M059J (cell line): ENCODE data around the gene SNCAIP. TPM values are rescaled to one million over a fixed set of nuclear protein-coding genes. Genes with fewer than 3 reads are reported as not detected.
"Not testable (repeated sequence)": the region's sequence is repeated elsewhere in the genome, so short reads cannot be mapped to it uniquely, and the experiment has no call there.

Experiments used
- DNase-seq: peaks from one replicate; pipeline ENCODE4 v3.0.0-alpha.2; 2012; ENCODE audit warnings: low read depth
- total RNA-seq: library from RNA; depleted of rRNA; stranded (reverse); fragments of >200 nt; shearing (Covaris generic); gene quantifications from 2 replicates; pipeline ENCODE4 v1.2.3, GENCODE V29; 2014

The SNCAIP gene
- total RNA-seq, 1 experiment from 2014 or later: 0.39 TPM

DNA sequence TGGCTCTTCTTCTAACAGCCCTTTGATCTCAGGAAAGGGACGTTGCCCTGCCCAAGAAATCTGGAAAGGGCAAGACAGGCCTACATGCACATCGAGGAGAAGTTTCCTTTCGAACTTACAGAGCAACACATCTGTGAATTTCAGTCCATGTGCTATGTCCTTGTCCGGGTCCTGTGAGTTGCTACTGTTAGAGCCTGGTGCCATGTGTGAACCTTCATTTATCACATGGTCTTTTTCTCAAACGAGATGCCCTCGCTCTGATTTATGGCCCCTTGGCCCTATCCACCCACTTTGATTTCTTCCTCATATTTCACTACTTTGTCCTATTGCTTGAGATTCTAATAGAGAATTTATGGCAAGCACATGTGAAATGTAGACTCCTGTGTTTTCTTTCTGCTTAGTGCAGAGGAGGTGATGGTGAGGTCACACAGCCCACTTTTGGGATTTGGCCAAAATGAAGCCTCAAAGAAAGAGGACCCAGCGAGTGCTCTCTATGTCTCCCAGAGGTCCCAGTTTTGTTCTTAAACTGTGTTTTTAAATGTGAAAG, 153.1 kb downstream of the SNCAIP start:
- DNase-seq: no peak

DNA sequence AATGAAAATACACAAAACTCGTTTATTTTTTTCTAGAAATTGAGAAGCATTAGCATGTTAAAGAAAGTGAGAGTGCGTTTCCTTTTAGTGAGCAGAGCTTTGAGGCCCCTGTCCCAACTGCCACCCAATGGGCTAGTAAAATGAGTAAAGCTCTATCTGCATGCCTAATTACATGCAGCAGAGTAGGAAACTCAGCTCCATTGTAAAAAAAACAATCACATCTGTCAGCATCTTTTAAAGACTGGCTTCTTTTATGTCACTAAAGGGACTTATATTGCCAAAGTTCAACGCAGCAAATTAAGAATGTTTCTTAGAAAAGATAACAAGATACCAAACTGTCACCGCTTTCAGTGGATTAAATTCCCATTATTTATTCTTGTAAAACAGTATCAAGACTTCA, 154.0 kb downstream of the SNCAIP start:
- DNase-seq: no peak

DNA sequence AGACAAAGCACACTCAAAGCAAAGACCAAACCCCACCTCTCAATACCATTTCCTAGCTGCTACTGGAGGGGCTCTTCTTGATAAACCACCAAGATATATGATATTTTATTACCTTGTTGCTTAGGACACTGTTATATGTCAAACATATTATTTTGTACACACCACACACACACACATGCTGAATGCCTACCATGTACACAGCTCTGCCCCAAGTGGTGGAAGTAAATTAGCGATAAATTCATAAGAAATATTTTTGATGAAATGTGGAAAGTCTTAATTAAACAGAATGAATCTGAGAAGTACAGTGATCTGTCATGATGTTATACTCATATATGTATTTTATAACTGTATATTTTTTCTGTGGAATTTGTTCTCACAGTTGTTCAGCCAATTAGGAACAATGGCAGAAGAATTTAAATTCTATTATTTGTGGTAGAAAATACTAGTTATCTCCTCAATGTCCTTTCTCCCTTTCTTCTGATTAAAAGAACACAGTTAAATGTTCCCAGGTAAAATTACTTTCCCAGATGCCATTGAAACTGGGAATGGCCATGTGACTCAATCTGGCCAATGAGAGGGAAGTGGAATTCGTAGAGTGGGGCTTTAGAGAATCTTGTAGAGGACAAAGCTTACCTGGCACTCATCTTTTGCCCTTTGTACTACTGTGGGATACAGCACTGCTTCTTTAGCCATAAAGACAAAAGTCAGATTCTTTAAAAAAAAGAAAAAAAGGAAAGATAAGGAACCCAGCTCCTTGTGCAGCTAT, 156.5 kb downstream of the SNCAIP start:
- DNase-seq: no peak

DNA sequence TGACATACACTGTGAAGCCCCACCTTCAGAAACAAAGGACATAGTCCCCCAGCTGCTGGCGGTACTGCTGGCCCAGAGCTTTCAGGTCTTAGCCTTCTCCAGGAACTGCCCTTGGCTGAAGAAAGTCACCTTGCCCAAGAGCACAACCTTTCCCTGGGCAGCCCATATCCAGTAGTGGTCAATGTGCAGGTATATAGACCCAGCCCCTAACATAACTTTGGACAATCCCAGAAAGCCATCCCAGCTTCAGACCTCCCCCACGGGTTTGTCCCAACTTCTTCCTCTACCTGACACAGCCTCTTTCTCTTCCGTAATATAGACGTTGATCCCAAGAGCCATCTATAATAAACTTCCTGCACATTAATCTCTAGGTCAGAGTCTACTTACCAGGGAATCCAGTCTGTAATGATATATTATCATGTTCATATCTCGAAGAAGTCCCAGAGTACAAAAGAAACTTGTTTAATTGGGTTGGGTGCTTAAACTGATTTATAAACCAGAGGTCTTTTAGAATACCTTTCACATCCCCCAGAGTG, 157.4 kb downstream of the SNCAIP start:
- no peak for DNase-seq

DNA sequence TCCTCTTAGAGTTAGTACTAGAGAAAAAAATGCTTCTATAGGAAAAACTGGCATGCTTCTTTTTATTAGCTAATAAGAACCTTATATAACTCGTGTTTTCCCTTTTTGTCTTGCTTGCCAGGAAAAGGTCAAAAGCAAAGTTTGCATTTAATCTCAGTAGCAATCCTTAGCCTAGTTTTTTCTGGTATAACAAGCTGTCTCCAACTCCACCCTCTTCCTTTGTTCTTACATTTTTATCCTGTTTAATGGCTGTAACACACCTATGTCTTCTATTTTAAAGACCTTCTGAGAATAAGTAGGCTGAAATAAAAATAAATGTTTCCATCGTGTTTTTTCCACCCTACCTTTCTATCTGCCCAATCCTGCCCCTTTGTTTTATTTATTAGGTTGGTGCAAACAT, 158.3 kb downstream of the SNCAIP start:
- DNase-seq: no peak

DNA sequence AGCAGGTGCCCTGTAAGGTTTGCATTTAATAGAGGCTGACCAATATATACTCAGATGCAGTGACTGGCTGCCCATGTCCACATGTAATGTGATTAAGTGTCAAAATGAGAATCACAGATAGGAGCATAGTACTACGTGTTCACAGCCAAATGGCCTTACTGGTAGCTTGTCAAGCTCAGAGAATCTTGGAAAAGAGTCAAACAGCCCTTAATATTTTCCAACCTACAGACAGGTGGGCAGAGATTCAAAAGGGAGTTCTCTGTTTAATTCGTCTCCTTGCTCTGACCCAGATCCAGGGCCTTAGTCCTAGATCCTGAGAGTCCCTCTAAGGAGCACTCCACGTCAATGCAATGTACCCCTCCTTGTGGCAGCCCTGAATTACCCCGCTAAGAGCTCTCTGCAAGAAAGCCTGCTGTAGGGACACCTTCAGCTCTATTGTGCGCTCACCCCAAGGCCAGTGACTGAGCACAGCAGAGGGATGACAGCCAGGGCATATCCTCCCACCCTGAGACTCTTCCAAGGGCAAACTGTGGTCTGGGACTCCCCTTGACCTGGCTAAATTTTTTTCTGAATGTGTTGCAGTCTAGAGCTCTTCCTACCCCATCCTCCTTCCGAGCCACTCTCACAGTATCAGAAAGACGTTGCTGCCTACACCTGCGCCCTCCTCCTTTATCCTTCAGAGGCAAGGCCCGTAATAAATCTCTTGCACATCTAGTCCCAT, 159.2 kb downstream of the SNCAIP start:
- DNase-seq: no peak

DNA sequence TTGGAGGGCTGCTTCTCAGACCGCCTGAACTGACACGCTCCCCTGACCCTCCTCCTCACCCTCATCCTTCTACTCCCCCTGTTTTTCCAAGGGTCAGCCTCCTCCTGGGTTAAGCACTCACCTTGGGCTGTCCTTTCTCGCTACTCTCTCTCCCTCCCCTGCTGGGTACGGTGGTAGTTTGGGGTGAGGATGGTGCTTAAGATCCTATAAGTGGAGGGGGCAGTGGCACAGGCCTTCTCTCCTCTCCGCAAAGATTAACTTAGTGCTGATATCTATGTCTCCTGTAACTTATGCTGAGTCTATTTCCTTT, 159.7 kb downstream of the SNCAIP start:
- DNase-seq: no peak

DNA sequence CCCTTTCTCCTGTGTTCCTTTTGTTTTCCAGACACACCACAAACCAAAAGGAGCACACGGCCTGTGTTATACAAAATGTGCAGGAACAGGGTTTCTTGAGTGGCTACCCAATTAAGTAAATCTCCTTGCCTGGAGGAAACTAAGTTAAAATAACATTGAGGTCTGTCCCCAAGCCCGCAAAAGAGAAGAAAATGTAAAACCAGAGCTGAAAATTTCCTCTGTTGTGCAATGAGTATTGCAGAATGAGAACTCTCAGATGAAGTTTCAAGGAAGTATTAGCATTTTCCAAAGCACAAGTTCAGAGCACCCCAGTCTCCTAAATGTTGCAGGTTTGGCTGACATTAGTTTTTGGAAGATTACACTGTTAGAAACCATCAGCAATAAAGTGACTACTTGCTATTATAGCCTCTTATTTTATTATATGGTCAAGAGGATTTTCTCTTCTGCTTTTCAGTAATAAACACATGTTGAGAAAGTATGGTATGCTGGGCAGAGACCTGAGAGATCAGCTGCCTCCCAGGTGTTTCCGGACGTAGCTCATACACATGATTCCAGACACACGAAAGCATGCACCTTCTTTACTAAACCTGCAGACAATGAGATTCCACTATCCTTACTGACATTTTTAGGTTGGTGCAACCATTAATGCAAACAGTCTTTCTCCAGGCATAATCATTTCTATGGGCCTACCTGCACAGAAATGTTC, 161.3 kb downstream of the SNCAIP start:
- peak; percentile 3 for DNase-seq

DNA sequence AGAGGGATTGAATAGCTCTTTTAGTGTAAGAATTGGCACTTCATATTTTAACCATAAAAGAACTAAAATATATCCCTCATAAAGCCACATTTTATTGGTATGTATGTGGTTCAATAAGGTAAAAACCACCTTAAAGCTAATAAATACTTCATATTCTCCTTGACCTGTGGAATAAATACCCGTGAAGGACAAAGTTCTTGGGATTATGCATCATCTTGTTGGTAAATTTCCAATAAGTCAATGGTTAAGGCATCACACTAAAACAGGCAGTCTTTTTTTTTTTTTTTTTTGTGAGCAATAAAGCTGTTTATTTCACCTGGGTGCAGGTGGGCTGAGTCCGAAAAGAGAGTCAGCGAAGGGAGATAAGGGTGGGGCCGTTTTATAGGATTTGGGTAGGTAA, 161.9 kb downstream of the SNCAIP start:
- DNase-seq: no peak

DNA sequence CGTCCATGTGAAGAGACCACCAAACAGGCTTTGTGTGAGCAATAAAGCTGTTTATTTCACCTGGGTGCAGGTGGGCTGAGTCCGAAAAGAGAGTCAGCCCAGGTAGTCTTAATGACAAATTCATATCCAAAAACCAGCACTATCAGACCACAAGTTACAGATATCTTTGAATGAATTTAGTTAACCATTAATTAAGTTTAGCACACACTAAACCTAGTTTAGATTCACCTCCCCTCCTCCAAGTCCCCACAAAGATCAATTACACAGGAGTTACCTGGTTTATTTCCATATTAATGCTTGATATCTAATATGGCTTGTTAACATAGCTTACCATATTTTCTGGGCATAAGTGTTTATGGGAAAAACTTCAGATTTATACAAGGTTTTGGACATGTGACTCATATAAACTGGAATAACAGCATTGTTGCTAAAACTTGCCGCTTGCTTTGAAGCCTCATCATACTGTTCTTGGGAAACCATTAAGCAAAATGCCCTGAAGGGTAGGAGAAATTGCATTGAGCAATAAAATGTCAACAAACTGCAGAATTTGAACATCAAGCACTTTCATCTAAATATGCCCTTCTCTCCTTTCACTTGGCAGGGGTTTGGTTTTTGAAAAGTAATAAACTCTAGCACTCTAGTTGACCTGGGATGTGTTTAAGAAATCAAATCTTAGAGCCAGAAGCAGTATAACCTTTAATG, 166.9 kb downstream of the SNCAIP start:
- DNase-seq: peak; percentile 46

DNA sequence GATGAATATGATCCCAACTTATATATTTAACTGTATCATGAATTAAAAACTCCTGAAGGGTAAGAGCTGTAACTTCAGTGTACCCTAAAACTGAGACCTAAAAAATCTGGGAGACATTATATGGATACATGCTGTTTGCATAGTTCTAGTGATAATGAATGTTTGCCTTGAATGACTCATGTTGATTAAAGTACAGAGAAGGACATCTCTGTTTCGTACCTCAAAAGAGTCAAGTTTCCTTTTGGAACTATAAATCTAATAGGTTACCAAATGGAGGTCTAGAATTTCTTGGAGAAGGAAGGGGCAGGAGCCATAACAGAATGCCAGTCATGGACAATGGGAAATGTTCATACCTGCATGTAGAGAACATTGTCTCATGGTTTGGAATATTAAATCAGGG, 168.1 kb downstream of the SNCAIP start:
- no peak for DNase-seq

DNA sequence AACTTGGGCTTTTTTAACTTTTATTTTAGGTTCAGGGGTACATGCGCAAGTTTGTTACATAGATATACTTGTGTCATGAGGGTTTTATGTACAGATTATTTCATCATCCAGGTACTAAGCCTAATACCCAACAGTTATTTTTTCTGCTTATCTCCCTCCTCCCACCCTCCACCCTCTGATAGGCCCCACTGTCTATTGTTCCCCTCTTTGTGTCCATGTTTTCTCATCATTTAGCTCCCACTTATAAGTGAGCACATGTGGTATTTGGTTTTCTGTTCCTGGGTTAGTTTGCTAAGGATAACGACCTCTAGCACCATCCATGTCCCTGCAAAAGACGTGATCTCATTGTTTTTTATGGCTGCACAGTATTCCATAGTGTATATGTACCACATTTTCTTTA, 172.1 kb downstream of the SNCAIP start:
- no peak for DNase-seq

DNA sequence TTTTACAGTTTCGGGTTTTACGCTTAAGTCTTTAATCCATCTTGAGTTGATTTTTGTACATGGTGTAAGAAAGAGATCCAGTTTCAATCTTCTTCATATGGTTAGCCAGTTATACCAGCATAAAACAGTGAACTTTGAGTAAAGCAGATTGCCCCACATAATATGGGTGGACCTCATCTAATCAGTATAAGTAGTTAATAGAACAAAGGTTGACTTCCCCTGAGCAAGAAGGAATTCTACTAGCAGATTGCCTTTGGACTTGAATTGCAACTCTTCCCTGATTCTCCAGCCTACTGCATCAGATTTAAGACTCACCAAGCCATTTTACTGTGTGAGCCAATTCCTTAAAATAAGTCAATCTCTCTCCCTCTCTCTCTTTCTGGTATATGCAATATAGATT, 173.2 kb downstream of the SNCAIP start:
- DNase-seq: no peak

DNA sequence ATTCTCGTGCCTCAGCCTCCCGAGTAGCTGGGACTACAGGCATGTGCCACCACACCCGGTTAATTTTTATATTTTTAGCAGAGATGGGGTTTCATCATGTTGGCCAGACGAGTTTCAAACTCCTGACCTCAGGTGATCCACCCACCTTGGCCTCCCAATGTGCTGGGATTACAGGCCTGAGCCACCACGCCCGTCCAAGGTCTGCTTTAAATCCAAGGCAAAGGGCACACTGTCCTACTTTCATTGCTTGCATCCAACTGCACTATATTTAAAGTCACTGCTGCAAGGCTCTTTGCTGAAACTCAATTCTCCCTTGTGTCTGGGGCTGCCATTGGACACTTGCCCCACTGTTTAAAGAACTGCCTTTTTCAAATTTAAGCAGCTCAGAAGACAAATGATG, 174.6 kb downstream of the SNCAIP start:
- DNase-seq: not testable (repeated sequence)

DNA sequence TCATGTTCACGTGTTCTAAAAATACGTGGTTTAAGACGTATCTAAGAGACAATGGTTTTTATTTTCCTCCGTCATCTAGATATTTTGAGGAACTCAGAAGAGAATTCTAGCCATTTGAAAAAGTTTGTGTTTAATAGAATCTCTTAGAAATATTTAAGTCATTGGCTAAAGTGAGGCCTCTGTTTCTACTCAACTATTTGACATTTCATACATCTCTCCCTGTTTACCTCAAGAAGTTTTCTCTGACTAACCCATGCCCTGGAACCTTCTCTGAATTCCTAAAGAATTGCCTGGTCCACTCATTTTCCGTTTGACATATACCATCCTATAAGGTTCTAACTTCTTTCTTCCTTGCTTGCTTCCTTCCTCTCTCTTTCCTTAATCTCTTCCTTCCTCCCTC, 178.7 kb downstream of the SNCAIP start:
- no peak for DNase-seq

DNA sequence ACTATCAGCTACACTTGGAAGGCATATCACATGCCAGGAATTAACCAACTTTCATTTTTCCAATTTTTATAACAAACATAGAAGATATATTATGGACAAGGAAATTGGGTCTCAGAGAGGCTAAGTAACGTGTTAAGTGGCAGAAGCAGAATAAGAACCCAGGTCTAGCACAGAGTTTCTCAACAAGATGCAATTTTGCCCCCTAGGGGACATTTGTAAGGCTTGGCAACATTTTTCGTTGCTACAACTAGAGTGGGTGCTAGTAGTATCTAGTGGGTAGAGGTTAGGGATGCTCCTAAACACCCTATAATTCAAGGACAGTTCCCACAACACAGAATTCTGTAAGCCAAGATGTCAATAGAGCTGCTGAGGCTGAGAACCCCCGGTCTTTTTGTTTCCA, 180.6 kb downstream of the SNCAIP start:
- peak; percentile 20 for DNase-seq

DNA sequence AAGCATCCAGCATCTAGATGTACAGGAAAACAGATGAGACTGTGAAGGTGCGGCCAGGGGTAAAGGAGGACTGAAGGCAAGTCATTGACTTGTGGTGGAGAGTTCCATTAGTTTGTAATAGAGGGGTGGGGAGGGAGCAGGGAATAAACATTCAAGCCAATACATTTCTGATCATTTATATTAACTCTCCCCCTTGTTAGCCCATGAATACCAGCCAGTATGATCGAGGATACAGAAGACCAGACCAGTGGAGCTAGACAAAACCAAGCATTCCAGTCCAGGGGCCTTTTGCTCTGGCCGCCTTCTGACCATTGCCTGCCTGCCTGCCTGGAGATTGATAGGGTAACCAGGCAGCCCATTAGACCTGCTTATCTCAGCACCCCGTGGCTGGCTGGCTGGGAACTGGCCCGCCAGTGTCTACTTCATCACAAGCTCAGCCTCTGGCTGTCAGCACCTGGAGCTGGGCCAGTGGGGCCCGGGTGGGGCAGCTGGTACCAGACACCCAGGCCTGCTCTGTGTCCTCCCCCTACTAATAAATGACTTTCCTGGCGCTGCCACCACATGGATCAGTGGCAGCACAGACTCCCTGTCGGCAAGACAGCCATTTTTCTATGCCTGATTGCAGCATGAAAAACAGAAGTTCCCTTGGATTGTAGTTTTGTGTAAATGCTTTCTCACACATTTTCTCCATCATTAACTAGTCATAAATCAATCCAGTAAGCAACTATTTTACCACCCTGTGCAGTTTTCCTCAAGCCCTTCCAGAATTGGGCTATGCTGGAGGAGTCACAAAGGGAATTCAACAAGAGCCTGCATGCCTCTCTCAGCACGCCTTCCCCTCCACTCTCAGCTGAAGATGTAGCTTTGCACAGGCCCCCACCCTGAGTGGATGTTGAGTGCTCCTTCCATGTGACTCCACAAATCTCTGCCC, 181.3 kb downstream of the SNCAIP start:
- DNase-seq: no peak

DNA sequence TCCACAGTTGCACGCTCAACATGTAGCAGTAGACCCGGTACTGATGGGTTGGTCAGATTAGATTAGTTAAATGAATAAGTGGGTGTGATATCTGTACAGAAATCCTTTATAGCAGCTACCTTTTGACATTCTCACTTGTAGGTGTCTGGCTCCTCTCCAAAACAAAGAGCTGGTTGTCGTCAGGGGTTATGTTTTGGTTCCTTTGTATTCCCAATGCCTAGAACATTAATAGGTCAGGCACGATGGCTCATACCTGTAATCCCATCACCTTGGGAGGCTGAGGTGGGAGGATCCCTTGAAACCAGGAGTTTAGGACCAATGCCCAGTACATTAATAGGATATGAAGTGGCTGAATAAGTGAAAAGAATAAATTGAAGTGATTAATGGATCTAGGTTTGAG, 182.1 kb downstream of the SNCAIP start:
- no peak for DNase-seq

DNA sequence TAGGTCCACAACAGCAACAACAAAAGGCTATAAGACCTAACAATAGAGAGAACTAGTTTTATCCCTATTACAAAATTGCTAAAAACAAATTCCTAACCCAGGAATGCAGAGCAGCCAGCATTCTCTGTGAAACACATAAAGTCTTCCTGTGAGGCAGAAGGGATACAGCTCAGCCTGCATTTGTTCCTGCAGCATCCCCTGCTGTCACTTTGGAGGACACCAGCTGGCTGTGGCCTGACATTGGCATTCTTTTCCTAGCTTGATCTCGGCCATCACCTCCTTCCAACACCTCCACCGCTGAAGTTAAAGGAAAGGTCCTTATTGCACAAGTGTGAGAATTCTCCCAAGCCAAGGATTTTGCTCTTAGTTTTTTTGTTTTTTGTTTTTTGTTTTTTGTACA, 186.1 kb downstream of the SNCAIP start:
- peak; percentile 5 for DNase-seq

DNA sequence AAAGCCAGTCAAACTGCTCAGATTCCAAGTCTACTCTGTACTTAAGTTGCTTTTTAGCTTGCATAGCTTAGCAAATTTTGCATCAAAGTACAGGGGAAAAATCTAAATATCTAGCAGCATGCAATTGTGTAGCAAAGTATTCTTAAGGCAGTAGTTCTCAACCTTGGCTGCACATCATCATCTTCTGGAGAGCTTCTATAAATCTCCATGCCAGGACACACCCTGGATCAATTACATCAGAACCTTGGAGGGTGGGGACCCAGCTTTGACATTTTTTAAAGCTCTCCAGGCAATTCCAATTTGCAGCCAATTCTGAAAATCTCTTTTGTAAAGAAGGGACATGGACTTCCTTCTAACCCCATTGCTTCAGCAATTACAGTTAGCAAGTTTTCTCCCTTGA, 187.5 kb downstream of the SNCAIP start:
- DNase-seq: no peak
